IPS DF 6.9 (cell line): ENCODE results near the gene TEX11.
"Not testable (repeated sequence)": the region's sequence is repeated elsewhere in the genome, so short reads cannot be mapped to it uniquely, and the experiment has no call there.

Source experiments
- DNase-seq: peaks from one replicate; pipeline ENCODE4 v3.0.0-alpha.2; 2013; ENCODE audit warnings: low read depth, low spot score
- H3K27ac ChIP-seq: one replicate; pipeline ENCODE4 v1.5.1; 2013; ENCODE audit warnings: low read length, control low read depth
- H3K27me3 ChIP-seq: 2 replicates; pipeline ENCODE4 v1.6.1; 2013; ENCODE audit warnings: mild to moderate bottlenecking, low read length; ENCODE audit not compliant: control insufficient read depth, insufficient read depth
- H3K36me3 ChIP-seq: 2 replicates; pipeline ENCODE4 v1.6.1; 2013; ENCODE audit warnings: low read length; ENCODE audit not compliant: control insufficient read depth, insufficient read depth
- H3K4me1 ChIP-seq: 2 replicates; pipeline ENCODE4 v1.6.1; 2013; ENCODE audit warnings: low read length; ENCODE audit not compliant: control insufficient read depth, insufficient read depth
- H3K4me3 ChIP-seq: 2 replicates; pipeline ENCODE4 v1.5.1; 2013; ENCODE audit warnings: mild to moderate bottlenecking, low read length
- H3K9me3 ChIP-seq: 2 replicates; pipeline ENCODE4 v1.6.1; 2013; ENCODE audit warnings: low read length, inconsistent platforms; ENCODE audit not compliant: control insufficient read depth, insufficient read depth
- WGBS: extraction: QIAGEN DNeasy Blood & Tissue Kit; methylation state at CpG from one replicate; pipeline ENCODE4 v1.1.7; 2013; ENCODE audit warnings: mixed read lengths, missing lambda C conversion rate; ENCODE audit not compliant: insufficient read length, insufficient coverage; 5-methylcytosine and 5-hydroxymethylcytosine counted together

TEX11 gene

DNA sequence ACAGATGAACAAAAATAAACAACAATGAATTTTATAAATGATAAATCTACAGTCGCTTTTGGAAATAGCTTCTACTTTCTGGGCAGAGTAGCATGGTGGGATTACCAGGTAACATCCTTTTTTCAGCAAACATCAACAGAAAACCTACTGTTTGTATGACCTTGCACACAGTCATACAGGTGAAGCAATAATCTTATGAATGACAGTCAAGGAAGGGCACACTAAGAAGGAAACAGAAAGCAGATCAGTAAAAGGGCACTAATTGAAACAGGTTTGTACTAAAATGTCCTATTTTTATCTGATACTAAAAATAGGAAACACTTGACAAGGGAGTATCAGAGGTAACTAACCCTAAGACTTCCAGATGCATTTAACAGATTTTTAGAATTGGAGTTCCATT lies 355.0 kb downstream of the TEX11 start:
- no peak overlapping the region for H3K4me3 ChIP-seq
- no CpG with 5 or more reads among the region's 1 CpG for whole genome bisulfite sequencing
- H3K27me3 ChIP-seq, result no peaks in the 10 kb centered on the region
- H3K9me3 ChIP-seq, result no peaks in the 10 kb centered on the region
- H3K27ac ChIP-seq, result no peak overlapping the region
- no peaks in the 10 kb centered on the region for H3K4me1 ChIP-seq
- no peaks in the 10 kb centered on the region for H3K36me3 ChIP-seq
- DNase-seq, result no peak

DNA sequence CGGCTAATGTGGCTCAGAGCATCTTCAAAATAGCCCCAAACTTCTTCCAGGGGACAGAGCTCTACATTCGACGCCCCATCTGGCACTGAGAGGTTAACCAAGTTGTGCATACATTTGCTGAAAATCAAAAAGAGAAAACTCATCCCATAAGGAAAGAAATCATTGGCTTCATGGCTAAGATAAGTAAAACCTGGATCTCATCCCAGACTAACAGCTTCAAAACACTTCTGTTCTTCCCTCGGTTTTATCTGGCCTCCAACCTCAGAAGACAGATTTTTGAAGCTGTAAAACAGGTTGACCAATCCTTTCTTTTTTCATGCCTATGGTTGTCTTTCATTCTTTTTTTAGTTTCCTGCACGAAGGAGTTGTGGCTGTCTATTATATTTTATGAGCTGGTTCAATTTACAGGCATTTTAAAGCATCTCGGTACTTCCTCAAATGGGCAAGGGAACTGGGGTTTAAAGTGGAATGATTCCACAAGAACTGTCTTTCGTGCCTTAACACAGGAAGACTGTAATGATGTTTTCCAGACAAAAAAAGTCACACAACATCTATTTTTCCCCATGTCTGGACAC lies 356.3 kb downstream of the TEX11 start:
- H3K4me1 ChIP-seq, result no peaks in the 10 kb centered on the region
- H3K27ac ChIP-seq, result no peak overlapping the region
- no peak for DNase-seq
- H3K4me3 ChIP-seq, result no peak overlapping the region
- H3K9me3 ChIP-seq, result no peaks in the 10 kb centered on the region
- no CpG with 5 or more reads among the region's 7 CpGs for WGBS
- no peaks in the 10 kb centered on the region for H3K36me3 ChIP-seq
- no peaks in the 10 kb centered on the region for H3K27me3 ChIP-seq

DNA sequence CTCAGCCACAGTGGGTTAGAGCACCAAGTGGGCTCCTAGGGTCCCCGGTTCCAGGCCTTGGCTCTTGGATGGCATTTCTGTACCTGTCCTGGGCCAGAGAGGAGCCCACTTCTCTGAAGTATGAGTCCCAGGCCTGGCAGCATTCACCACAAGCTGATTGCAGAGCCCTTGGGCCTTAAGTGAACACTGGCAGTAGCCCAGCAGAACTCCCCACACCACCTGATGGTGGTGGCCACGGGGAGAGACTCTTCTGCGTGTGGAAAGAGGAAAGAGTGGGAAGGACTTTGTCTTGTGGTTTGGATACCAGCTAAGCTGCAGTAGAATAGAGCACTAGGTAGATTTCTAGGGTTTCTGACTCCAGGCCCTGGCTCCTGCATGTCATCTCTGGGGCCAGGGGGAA lies 359.1 kb downstream of the TEX11 start:
- no peak overlapping the region for H3K27ac ChIP-seq
- no peaks in the 10 kb centered on the region for H3K4me1 ChIP-seq
- no CpG with 5 or more reads among the region's 3 CpGs for WGBS
- H3K36me3 ChIP-seq, result no peaks in the 10 kb centered on the region
- DNase-seq, result no peak
- no peak overlapping the region for H3K4me3 ChIP-seq
- no peaks in the 10 kb centered on the region for H3K9me3 ChIP-seq
- no peaks in the 10 kb centered on the region for H3K27me3 ChIP-seq

DNA sequence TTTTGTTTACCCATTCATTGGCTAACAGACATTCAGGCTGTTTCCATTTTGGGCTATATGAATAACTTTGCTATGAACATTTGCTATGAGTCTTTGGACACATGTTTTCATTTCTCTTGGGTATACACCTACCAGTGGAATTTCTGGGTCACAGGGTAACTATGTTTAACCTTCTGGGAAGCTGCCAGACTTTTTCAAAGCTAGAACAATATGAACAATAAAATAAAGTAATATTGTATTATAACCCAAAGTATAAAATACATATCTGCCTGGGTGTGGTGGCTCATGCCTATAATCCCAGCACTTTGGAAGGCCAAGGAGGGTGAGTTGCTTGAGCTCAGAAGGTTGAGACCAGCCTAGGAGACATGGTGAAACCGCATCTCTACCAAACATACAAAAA lies 373.3 kb downstream of the TEX11 start:
- DNase-seq, result no peak
- Histone ChIP-seq H3K27me3 (no peaks in the 10 kb centered on the region), H3K4me1 (no peaks in the 10 kb centered on the region), H3K4me3 (no peak overlapping the region), H3K36me3 (no peaks in the 10 kb centered on the region), H3K27ac (no peak overlapping the region), H3K9me3 (no peaks in the 10 kb centered on the region)
- WGBS, result no CpG with 5 or more reads among the region's 1 CpG

DNA sequence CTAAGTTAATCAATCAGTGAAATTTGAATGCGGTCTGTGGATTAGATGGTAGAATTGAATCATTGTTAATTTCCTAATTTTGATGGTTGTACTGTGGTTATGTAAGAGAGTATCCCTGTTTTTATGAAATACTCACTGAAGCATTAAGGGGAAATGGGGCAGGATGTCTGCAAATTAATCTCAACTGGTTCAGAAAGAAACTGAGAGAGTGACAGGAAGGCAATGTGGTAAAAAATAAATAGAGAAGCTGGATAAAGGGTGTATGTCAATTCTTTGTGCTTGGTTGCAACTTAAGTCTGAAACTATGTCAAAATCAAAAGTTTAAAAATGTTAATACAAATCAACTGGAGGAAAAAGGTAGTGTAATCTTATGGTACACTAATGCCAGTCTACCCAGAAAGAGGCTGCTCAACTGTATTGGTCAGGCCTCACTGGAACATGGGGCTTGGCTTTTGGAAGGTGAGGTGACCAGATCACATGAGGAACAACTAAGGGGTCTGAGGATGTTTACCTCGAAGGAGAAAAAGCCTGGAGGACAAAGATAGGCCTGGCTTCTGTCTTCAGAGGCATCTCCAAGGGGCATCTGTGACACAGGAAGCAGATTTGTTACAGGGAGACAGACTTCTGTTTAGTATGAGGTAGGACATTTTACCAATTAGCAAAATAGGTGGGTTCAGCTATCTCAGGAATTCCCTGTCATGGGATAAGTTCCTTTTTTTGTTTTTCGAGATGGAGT lies 380.7 kb downstream of the TEX11 start:
- no peak overlapping the region for H3K27ac ChIP-seq
- H3K27me3 ChIP-seq, result no peaks in the 10 kb centered on the region
- H3K36me3 ChIP-seq, result no peaks in the 10 kb centered on the region
- no peak for DNase-seq
- H3K4me1 ChIP-seq, result no peaks in the 10 kb centered on the region
- WGBS, result no CpG with 5 or more reads among the region's 3 CpGs
- H3K4me3 ChIP-seq, result no peak overlapping the region
- H3K9me3 ChIP-seq, result no peaks in the 10 kb centered on the region

DNA sequence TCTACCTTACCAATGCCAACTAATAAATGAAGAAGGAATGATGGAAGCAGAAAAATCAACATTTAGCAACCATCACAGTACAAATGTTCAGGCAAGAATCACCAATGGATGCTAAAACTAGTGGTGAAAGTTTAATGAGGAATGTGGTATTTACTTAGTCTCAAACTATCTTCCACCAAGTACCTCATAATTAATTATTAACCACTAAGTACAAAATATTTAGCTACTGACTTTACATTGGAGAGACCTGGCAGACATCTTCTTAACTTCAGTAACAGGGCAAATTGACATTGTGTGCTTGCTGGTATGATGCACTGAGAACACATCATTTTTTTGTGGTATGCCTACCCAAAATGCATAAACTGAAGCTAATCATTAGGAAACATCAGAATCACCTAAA lies 381.5 kb downstream of the TEX11 start:
- H3K36me3 ChIP-seq, result no peaks in the 10 kb centered on the region
- no peaks in the 10 kb centered on the region for H3K4me1 ChIP-seq
- no peak for DNase-seq
- H3K9me3 ChIP-seq, result no peaks in the 10 kb centered on the region
- H3K27me3 ChIP-seq, result no peaks in the 10 kb centered on the region
- H3K4me3 ChIP-seq, result no peak overlapping the region
- H3K27ac ChIP-seq, result no peak overlapping the region

DNA sequence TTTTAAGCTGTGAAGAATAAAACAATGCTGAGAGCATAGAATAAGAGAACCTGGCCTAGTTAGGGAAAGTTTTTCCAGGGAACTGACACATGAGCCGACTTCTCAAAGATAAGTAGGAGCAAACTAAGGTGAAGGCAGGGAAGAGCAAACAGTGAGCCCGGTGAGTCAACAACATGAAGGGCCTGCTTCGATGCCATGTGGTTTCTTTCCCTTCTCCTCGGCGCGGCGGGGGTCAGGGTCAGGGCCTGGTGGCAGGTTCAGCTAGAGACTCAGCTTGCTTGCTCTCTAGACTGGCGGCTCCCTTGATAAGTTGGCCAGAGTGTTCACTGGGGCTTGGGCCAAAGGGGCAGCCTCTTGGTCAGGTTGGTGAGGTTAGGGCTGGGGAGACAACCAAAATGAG lies 382.8 kb downstream of the TEX11 start:
- no CpG with 5 or more reads among the region's 8 CpGs for WGBS
- no peak for DNase-seq
- no peaks in the 10 kb centered on the region for H3K27me3 ChIP-seq
- no peak overlapping the region for H3K27ac ChIP-seq
- no peaks in the 10 kb centered on the region for H3K36me3 ChIP-seq
- H3K9me3 ChIP-seq, result no peaks in the 10 kb centered on the region
- H3K4me3 ChIP-seq, result no peak overlapping the region
- H3K4me1 ChIP-seq, result no peaks in the 10 kb centered on the region

DNA sequence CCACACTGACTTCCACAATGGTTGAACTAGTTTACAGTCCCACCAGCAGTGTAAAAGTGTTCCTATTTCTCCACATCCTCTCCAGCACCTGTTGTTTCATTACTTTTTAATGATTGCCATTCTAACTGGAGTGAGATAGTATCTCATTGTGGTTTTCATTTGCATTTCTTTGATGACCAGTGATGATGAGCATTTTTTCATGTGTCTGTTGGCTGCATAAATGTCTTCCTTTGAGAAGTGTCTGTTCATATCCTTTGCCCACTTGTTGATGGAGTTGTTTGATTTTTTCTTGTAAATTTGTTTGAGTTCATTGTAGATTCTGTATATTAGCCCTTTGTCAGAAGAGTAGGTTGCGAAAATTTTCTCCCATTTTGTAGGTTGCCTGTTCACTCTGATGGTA lies 392.8 kb downstream of the TEX11 start:
- not testable (repeated sequence) for H3K9me3 ChIP-seq, DNase-seq, H3K4me1 ChIP-seq, H3K27ac ChIP-seq, H3K4me3 ChIP-seq, H3K36me3 ChIP-seq, H3K27me3 ChIP-seq
- WGBS, result no CpG with 5 or more reads among the region's 1 CpG

DNA sequence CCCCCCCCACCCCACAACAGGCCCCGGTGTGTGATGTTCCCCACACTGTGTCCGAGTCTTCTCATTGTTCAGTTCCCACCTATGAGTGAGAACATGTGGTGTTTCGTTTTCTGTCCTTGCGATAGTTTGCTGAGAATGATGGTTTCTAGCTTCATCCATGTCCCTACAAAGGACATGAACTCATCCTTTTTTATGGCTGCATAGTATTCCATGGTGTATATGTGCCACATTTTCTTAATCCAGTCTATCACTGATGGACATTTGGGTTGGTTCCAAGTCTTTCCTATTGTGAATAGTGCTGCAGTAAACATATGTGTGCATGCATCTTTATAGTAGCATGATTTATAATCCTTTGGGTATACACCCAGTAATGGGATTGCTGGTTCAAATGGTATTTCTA lies 393.2 kb downstream of the TEX11 start:
- H3K4me3 ChIP-seq, H3K27ac ChIP-seq, H3K9me3 ChIP-seq, H3K27me3 ChIP-seq, H3K36me3 ChIP-seq, DNase-seq, H3K4me1 ChIP-seq: not testable (repeated sequence)
- no CpG with 5 or more reads among the region's 4 CpGs for WGBS

DNA sequence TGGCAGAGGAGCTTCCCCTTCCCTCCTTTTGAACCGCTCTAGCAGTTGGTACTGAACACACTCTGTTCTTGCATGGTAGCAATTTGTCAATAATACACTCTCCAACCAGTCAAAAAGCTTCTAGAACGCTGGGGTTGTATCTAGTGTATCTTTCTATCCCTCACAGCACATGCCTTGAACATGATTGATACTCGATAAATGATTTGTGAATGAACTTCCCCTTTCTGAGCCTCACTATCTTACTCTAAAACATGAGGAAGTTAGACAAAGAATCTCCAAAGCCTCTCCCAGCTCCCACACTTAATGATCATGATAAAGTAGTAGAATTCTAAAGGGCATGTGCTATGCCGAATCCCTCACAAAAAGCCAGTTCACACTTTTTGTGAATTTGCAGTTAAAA lies 399.4 kb downstream of the TEX11 start:
- Histone ChIP-seq H3K27ac (no peak overlapping the region), H3K27me3 (no peaks in the 10 kb centered on the region), H3K4me3 (no peak overlapping the region), H3K36me3 (no peaks in the 10 kb centered on the region), H3K4me1 (peaks cover 1% of the 10 kb centered on the region; the same call in 1 of the 2 replicates), H3K9me3 (no peaks in the 10 kb centered on the region)
- WGBS, result no CpG with 5 or more reads among the region's 4 CpGs
- DNase-seq, result no peak

DNA sequence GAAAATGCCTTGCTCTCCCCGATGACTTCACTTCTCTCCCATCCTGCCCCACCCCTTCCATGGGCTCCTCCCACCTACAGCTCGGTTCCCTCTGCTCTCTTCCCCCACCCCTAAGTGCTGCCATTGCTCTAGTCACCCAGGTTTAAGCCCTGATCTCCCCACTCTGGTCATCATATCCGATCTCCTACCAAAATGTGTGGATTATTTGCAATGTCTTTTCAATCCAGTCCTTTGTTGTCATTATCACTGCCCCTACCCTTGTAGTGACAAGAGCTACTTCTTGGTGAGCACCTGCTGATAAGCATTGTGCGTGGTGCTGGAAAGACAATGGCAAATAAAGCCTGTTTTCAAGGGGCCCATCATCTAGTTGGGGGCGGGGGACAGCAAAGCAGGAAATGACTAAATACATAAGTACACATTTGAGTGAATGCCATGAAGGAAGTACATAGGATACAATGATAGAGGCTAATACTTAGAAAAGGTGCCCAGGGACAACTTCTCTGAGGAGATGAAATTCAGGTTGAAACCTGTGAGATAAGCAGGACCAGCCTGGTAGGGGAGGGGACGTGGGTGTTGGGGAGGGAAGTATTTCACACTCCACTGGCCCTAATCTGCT lies 400.1 kb downstream of the TEX11 start:
- no CpG with 5 or more reads among the region's 6 CpGs for WGBS
- DNase-seq, result no peak
- H3K4me1 ChIP-seq, result peaks cover 1% of the 10 kb centered on the region; the same call in 1 of the 2 replicates
- H3K36me3 ChIP-seq, result no peaks in the 10 kb centered on the region; the same call in 1 of the 2 replicates
- no peak overlapping the region for H3K4me3 ChIP-seq
- H3K27ac ChIP-seq, result no peak overlapping the region
- no peaks in the 10 kb centered on the region for H3K27me3 ChIP-seq
- no peaks in the 10 kb centered on the region for H3K9me3 ChIP-seq
